Measurements from ENCODE around the gene MORC4.

The MORC4 gene

DNA sequence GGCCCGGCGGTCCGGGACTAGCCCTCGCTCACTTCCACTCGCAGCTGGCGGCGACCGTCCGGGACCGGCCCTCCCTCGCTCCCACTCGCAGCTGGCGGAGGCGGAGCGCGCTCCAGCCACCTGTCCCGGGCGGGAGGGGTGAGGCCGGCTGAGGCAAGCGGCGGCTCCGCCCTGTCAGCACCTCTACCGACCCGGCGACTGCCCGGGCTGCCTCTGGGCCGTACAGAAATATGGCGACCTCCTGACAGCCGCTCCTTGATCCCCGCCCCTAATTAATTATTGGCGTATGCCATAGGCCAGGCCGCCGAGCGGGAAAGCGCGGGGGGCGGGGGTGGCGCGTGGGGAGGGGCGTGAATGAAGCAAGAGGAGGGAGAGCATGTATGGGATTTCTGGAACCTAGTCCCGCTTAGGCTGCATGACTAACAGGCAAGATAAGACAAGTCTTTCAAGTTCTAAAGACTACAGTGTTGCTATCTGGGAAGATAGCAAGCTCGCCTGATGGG lies at the start of gene MORC4:
Gene MORC4, minus strand, starts transcription at position 200 of the 503 bp plus-strand sequence. CDS start 243 bp downstream, outside the sequence.
- peak within 1 kb of the TSS; percentile 45 for H3K4me2 ChIP-seq (ENCODE audit: low read depth, low read length, poor library complexity, severe bottlenecking)
- H3K9me2 ChIP-seq (replicated peaks; ENCODE audit: insufficient read depth, low read length): no peaks in the 10 kb centered on the region
- no peaks in the 10 kb centered on the region for H3K27me3 ChIP-seq (ENCODE audit: low read length)
- peak within 1 kb of the TSS; percentile 22 for H3K4me3 ChIP-seq (ENCODE audit: insufficient read depth, low read length, poor library complexity, severe bottlenecking)
- H3K79me2 ChIP-seq (ENCODE audit: insufficient read depth, low read length): no peaks in the 10 kb centered on the region
- no peaks in the 10 kb centered on the region for H3F3A ChIP-seq (ENCODE audit: insufficient read depth)
- no peak within 1 kb of the TSS for H2AFZ ChIP-seq (ENCODE audit: low read depth, low read length, severe bottlenecking)
- H3K27ac ChIP-seq (ENCODE audit: low read depth, low read length): no peak within 1 kb of the TSS
- TF ChIP-seq, protein P1, sequence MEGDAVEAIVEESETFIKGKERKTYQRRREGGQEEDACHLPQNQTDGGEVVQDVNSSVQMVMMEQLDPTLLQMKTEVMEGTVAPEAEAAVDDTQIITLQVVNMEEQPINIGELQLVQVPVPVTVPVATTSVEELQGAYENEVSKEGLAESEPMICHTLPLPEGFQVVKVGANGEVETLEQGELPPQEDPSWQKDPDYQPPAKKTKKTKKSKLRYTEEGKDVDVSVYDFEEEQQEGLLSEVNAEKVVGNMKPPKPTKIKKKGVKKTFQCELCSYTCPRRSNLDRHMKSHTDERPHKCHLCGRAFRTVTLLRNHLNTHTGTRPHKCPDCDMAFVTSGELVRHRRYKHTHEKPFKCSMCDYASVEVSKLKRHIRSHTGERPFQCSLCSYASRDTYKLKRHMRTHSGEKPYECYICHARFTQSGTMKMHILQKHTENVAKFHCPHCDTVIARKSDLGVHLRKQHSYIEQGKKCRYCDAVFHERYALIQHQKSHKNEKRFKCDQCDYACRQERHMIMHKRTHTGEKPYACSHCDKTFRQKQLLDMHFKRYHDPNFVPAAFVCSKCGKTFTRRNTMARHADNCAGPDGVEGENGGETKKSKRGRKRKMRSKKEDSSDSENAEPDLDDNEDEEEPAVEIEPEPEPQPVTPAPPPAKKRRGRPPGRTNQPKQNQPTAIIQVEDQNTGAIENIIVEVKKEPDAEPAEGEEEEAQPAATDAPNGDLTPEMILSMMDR (IDR thresholded peaks at IDR 0.05; ENCODE audit: insufficient read depth, low read length, poor library complexity, severe bottlenecking): no peak
- TF ChIP-seq EZH2phosphoT487 (conservative IDR thresholded peaks at IDR 0.05; ENCODE audit: low read length): no peak
- no peaks in the 10 kb centered on the region for H3K36me3 ChIP-seq (ENCODE audit: low read length)
- no peaks in the 10 kb centered on the region for H4K20me1 ChIP-seq (ENCODE audit: low read depth, low read length)
- H3K9me3 ChIP-seq (ENCODE audit: insufficient read depth, low read length): no peaks in the 10 kb centered on the region
- no peak within 1 kb of the TSS; the same call in 1 of the 2 replicates for H3K9ac ChIP-seq (ENCODE audit: low read length)

DNA sequence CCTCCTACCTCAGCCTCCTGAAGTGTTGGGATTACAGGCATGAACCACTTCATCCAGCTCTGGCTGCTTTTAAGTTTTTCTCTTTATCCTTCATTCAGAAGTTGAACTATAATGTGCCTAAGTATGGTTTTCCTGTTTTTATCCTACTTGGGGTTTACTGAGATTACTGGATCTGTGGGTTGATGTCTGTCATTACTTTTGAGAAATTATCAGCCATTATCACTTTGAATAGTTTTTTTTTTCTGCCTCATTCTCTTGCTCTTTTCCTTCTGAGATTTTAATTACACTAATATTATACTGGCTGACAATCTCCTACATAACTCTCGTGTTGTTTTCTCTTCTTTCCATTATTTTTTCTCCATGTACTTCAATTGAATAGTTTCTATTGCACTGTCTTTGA lies 47.6 kb upstream of the MORC4 start:
- Histone ChIP-seq H3K9me3 (ENCODE audit: insufficient read depth, low read length) (no peaks in the 10 kb centered on the region), H3K79me2 (ENCODE audit: insufficient read depth, low read length) (no peaks in the 10 kb centered on the region), H3K9me2 (replicated peaks; ENCODE audit: insufficient read depth, low read length) (no peaks in the 10 kb centered on the region), H3K4me2 (ENCODE audit: low read depth, low read length, poor library complexity, severe bottlenecking) (no peak overlapping the region), H3K4me3 (ENCODE audit: insufficient read depth, low read length, poor library complexity, severe bottlenecking) (no peak overlapping the region), H2AFZ (ENCODE audit: low read depth, low read length, severe bottlenecking) (no peak overlapping the region), H3K27ac (ENCODE audit: low read depth, low read length) (no peak overlapping the region), H3K36me3 (ENCODE audit: low read length) (no peaks in the 10 kb centered on the region), H3K9ac (ENCODE audit: low read length) (no peak overlapping the region), H4K20me1 (ENCODE audit: low read depth, low read length) (no peaks in the 10 kb centered on the region), H3F3A (ENCODE audit: insufficient read depth) (no peaks in the 10 kb centered on the region), H3K27me3 (ENCODE audit: low read length) (no peaks in the 10 kb centered on the region)
- TF ChIP-seq, protein P1 (IDR thresholded peaks at IDR 0.05; ENCODE audit: insufficient read depth, low read length, poor library complexity, severe bottlenecking): no peak
- TF ChIP-seq EZH2phosphoT487 (conservative IDR thresholded peaks at IDR 0.05; ENCODE audit: low read length): no peak

DNA sequence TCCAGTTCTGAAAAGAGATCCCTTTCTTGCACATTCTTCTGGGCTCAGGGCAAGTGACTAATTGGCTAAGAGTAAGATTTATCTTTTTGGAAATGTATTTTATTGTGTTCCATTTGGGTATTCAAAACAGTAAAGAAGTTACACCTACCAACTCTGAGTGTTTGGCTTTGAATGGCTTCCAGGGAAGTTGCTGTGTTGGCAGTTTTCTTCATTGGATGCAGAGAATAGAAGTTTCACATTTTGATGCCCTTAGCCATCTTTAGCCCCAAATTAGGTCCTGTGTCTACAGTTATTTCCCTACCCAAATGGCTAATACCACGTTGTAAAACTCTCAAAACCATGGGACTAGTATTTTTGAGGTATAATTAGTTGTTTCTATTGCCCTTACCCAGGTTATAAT lies 29.7 kb upstream of the MORC4 start:
- H3F3A ChIP-seq (ENCODE audit: insufficient read depth): no peaks in the 10 kb centered on the region
- H3K4me2 ChIP-seq (ENCODE audit: low read depth, low read length, poor library complexity, severe bottlenecking): no peak overlapping the region
- no peaks in the 10 kb centered on the region for H4K20me1 ChIP-seq (ENCODE audit: low read depth, low read length)
- no peaks in the 10 kb centered on the region for H3K9me3 ChIP-seq (ENCODE audit: insufficient read depth, low read length)
- no peak overlapping the region for H3K27ac ChIP-seq (ENCODE audit: low read depth, low read length)
- H3K9ac ChIP-seq (ENCODE audit: low read length): no peak overlapping the region
- no peaks in the 10 kb centered on the region for H3K36me3 ChIP-seq (ENCODE audit: low read length)
- H2AFZ ChIP-seq (ENCODE audit: low read depth, low read length, severe bottlenecking): no peak overlapping the region
- H3K9me2 ChIP-seq (replicated peaks; ENCODE audit: insufficient read depth, low read length): no peaks in the 10 kb centered on the region
- no peak for TF ChIP-seq EZH2phosphoT487 (conservative IDR thresholded peaks at IDR 0.05; ENCODE audit: low read length)
- H3K79me2 ChIP-seq (ENCODE audit: insufficient read depth, low read length): no peaks in the 10 kb centered on the region
- H3K27me3 ChIP-seq (ENCODE audit: low read length): no peaks in the 10 kb centered on the region
- H3K4me3 ChIP-seq (ENCODE audit: insufficient read depth, low read length, poor library complexity, severe bottlenecking): no peak overlapping the region

DNA sequence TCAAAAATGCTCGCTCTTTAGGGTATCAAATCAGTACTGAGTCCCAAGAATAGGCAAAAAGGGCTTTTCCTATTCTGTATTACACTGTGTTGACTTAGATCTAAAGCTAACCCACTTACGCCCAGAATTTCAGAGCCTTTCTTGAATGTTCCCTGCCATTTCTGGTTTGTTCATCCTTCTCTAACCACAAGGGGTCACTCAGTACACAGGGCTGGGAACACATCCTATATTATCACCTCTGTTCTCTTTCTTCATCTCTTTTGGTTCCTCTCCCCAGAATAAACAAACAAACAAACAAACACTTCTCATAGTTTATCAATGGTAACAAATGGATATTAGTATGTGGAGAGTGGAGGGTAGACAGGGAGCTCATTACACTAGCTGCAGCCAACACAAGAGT lies 25.5 kb upstream of the MORC4 start:
- no peak overlapping the region for H2AFZ ChIP-seq (ENCODE audit: low read depth, low read length, severe bottlenecking)
- no peak overlapping the region for H3K9ac ChIP-seq (ENCODE audit: low read length)
- no peaks in the 10 kb centered on the region for H3F3A ChIP-seq (ENCODE audit: insufficient read depth)
- no peaks in the 10 kb centered on the region for H4K20me1 ChIP-seq (ENCODE audit: low read depth, low read length)
- no peak overlapping the region for H3K4me2 ChIP-seq (ENCODE audit: low read depth, low read length, poor library complexity, severe bottlenecking)
- no peaks in the 10 kb centered on the region for H3K9me3 ChIP-seq (ENCODE audit: insufficient read depth, low read length)
- no peaks in the 10 kb centered on the region for H3K27me3 ChIP-seq (ENCODE audit: low read length)
- H3K27ac ChIP-seq (ENCODE audit: low read depth, low read length): no peak overlapping the region
- no peaks in the 10 kb centered on the region for H3K9me2 ChIP-seq (replicated peaks; ENCODE audit: insufficient read depth, low read length)
- H3K36me3 ChIP-seq (ENCODE audit: low read length): no peaks in the 10 kb centered on the region
- no peak overlapping the region for H3K4me3 ChIP-seq (ENCODE audit: insufficient read depth, low read length, poor library complexity, severe bottlenecking)
- no peaks in the 10 kb centered on the region for H3K79me2 ChIP-seq (ENCODE audit: insufficient read depth, low read length)
- no peak for TF ChIP-seq EZH2phosphoT487 (conservative IDR thresholded peaks at IDR 0.05; ENCODE audit: low read length)
- TF ChIP-seq, protein P1 (IDR thresholded peaks at IDR 0.05; ENCODE audit: insufficient read depth, low read length, poor library complexity, severe bottlenecking): no peak
